Fibroblast of skin of scalp (primary cell): ENCODE data around the gene TM9SF3.

ENCODE experiments used
- DNase-seq: peaks from one replicate; pipeline ENCODE4 v3.0.0-alpha.2; 2013

TM9SF3 gene

DNA sequence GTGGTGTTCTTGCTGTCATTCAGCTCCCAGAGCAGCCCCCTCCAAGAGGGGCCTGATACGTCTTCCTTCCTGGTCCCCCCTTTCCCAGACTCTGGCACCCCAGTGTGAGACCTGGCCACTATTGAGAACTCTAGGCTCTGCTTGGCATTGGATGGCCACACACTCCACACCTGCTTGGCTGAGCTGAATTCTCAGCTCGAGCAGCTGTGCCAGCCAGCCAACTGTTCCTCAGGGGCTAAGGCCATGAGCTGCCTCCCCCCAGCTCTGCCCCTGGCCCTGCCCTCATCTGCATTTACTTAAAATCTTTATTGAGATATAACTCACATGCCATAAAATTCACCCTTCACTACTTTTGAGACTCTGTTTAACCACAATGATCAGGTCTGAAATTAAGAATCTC, 79.8 kb downstream of the TM9SF3 start:
- DNase-seq: no peak

- no peak for DNase-seq
Measured at GRCh38 chr10:96505150-96506136, 81.4 kb downstream of the TM9SF3 start.

DNA sequence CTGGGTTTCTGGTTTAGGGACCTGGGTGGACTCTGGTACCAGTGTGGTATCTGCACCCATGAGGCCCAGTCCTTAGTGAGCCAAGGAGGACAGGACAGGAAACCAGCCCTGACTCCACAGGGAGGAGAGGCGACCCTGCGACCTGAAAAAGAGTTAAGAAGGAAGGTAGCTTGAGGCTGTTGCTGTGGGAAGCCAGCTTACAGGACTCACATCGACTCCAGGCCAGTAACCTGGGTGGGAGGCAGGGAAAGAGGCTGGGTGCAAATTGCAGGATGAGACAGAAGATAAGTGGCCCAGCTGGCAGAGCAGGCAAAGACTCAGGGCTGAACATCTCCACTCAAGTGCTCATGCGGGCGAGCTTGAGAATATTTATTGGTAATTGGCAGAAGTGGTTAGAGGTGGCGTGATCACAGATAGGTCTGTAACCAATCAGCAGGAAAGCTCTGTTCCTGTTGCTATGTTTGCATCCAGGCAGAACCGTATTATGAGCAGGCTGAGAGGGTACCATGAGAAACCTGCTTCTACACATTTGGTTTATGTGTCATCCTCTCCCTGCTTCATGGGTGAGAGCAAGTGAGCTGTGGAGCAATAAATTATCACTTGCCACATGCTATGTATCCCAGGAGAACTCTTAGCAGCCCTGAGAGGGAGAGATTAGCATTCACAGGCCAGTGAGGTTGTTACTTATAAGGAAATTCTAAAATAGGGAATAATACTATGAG, 84.1 kb downstream of the TM9SF3 start:
- peak; percentile 55 for DNase-seq

DNA sequence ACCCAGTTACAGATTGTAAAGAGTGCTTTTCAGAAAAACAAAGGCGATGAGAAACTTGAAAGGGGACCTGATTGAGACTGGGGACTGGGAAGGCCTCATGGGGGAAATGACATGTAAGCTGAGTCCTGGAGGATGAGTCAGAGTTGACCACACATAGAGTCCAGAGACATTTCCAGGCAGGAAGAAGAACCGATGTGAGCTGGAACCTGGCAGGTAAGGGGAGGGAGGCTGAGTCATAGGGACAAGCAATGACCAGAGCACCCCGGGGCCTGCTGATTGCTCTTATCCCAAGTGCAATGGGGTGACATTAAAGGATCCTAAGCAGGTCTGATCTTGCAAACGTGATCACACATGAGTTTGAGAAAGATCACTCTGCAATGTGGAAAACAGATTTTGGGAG, 84.8 kb downstream of the TM9SF3 start:
- no peak for DNase-seq

DNA sequence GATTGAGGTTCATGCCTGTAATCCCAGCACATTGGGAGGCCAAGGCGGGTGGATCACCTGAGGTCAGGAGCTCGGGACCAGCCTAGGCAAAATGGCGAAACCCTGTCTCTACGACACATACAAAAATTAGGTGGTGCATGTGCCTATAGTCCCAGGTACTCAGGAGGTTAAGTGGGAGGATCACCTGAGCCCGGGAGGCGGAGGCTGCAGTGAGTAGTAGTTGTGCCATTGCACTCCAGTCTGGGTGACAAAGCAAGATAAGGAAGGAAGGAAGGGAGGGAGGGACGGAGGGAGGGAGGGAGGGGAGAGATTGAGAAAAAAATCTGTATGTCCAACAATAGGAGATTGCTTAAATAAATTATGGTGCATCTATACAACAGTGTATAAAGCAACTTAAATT, 86.3 kb downstream of the TM9SF3 start:
- no peak for DNase-seq

- no peak for DNase-seq
Measured at GRCh38 chr10:96500050-96500449, 86.8 kb downstream of the TM9SF3 start.

GRCh38 chr10:96497391-96497790, 89.4 kb downstream of the TM9SF3 start:
- DNase-seq: no peak

GRCh38 chr10:96496281-96496925, 90.4 kb downstream of the TM9SF3 start:
- DNase-seq: peak; percentile 44

DNA sequence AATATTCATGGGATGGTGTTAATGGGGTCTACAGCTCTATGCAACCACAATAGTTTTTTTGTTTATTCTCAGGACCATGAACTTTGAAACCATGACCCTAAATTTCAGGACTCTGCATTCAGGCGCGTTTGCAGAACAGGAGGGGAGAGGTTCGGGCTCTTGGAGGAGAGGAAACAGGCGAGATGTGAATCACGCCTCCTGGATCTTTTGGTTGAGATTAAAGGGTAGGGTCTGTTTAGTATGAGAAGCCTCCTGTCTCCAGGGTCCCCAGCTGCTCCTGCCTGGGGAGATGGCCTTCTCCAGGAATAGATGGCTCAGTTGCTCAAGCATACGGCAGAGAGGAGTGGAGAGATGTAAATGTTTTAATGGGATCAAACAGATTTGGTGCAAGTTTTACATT, 91.3 kb downstream of the TM9SF3 start:
- no peak for DNase-seq

GRCh38 chr10:96494694-96495093, 92.1 kb downstream of the TM9SF3 start:
- no peak for DNase-seq

DNA sequence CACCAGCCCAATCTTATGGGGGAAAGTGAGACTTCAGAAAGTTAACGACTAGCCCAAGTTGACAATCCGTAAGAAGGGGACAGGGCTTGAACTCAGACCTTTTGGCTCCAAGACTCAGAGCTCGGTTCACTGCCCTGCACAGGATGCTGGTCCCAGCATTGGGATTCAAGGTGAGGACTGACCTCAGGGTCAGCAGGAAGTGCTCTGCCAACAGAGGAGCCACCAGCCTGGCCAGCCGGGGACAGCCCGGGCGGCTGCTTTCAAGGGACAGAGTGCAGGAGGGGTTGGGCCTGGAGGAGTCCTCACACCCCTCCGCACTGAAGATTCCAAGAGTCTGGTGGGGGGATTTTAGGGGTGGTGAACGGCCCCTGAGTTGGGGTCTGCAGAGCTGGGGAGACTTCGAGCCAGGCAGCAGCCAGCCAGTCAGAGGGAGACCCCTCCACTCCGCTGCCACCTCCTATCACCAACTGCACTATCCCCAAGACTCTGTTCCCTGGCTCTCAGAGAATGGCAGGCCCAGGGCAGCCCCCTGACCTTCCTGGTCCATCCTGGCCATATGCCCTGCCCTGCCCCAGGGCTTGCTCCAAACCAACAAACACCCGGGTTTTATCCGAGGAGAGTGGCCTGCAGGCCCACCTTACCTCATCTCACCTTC, 92.8 kb downstream of the TM9SF3 start:
- no peak for DNase-seq

GRCh38 chr10:96493254-96493653, 93.6 kb downstream of the TM9SF3 start:
- DNase-seq: no peak

DNA sequence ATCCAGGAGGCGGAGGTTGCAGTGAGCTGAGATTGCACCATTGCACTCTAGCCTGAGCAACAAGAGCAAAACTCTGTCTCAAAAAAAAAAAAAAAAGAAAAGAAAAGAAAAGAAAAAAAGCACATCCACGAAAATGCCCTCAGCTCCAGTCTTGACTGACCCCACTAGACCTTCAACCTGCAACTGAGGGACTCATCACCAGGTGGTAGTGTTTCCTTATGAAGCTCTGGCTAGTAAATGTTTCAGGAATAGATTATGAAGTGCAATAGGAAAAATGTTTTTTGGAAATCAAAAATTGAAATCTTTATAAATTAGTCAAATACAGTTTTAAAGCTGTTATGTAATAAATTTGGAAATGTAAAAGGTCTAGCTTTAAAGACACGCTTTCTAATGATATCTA, 95.5 kb downstream of the TM9SF3 start:
- no peak for DNase-seq

GRCh38 chr10:96488161-96488935, 98.5 kb downstream of the TM9SF3 start:
- DNase-seq: peak; percentile 43

DNA sequence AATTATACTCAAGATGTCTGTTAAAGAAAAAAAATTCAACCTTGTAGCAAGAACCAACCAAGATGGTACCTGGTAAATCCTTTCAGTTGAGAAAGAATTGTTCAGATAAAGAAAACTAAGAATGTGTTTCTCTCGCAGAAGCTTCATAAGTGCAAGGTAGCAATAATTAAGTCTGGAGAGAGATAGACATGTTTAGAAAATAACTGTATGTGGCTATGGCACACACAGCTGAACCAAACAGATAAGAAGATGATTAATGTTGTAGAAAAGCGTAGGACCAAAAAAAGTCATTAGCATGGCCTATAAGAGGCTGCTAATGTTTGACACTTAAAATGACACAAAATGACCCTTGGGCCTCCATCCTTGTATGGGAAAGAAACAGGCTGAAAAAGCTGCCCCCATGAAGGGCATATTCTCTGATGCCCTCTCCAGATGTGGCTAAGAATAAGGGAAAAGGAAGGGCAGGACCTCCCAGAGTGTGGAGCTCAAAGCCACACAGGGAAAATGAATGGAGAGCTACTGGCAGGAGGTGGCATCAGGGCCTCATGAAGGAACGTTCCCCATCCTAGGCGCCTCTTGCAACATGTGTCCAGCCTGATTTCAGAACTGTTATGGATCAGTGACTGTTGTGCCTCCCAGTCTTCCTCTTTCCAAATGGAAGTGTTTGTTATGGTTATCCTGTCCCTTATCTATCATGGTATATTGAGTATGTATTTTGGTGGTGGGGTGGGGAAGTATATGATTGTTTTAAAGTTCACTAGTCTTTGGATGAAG, 103.8 kb downstream of the TM9SF3 start:
- DNase-seq: no peak

GRCh38 chr10:96478355-96478754, 108.5 kb downstream of the TM9SF3 start:
- no peak for DNase-seq

DNA sequence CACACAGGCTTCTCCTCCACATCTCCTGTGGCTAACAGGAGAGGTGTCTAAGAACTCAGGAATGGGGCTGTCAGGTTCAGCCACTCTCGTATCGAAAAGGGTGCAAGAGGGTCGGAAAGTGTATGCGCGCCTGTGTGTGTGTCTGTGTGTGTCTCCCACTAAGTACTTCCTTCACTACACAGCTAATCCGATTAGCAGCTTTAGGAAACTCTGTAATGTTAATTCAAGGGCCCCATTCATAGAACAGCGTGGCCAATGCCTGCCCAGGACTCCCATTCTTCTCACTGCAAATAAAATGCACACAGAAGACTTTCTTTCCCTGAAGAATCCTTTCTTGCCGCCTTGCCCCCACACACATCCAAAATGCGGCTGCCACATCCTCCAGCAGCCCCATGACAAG, 112.9 kb downstream of the TM9SF3 start:
- no peak for DNase-seq

DNA sequence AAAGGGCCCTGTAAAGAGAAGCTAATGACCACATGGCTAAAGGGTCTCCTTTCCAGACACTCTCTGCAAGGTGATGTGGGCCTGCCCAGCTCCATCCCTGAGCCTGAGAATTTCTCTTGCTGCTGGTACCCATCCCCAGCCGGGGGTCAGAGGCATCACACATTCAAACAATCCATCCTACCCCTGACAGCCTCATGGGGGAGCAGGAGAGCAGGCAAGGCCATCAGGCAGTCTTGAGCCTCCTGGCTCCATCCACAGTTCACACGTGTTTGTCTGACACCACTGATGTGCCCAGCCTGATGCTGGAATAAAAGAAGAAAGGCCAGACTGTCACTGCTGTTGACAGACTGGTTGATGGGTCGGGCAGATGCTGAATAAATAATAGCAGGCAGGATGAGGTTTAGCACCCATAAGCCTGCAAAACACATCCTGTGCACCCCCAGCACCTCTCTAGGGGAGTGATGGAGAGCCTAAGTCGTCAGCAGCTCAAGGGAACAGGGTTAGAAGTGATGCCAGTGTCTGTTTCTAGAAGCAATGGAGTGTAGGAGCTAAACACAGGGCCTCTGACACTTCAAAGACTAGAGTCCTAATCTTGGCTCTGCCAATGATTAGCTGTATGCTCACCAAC, 116.6 kb downstream of the TM9SF3 start:
- peak; percentile 27 for DNase-seq

DNA sequence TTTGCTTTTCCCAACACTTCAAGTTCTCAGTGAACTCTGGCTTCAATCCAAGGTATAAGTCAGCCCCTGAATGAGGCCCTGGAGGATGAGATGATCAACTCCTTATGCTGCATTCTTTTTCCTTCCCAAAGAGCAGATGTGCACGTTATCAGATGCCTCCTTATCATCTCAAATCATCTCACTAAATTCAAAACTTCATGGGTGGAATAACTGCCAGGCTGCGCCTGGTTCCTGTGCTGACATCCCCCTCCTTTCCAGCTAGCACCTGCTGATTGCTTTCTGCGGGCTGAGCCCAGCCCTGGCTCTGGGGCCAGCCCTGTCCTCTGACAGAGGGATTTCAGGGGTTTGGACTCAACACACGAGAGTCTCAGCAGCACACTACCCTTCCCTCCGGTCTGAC, 118.0 kb downstream of the TM9SF3 start:
- no peak for DNase-seq
